ENCODE data around the gene RNU5B-1. TPM values are rescaled to one million over a fixed set of nuclear protein-coding genes. Genes with fewer than 3 reads are reported as not detected.

The RNU5B-1 gene
- total RNA-seq, 3 donors from 2014 or later (not counting 1 experiment from before 2014, with no cell fraction given) = 15.0 TPM; not detected in 2

DNA sequence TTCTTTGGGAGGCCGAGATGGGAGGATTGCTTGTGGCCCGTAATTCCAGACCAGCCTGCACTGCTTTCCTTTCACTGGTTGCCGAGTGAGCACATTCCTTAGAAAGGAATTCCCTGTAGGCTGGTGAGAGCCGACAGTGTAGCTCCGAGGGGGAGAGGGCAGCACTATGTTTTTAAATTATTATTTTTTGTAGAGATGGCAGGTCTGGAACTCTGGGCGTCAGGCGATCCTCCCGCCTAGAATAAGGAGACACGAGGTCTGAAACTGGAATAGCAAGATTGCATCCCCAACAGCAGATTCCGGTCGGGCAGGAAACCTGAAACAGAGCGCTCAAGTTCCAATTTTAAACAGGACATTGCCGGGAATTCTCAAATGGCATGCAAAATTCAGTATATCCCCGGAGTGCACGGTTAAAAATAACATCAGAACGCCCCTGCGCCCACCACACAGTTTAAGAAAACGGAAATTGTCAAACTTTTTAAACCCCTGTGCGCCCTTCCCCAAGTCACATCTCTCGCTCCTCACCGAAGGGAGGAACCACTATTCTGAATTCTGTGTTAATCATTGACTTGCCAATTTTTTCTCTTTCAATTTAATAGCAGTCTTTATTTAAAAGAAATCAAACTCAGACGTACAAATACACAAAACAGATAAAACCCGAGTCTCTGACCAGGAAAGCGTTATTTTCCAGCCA is 643 bp upstream of the RNU5B-1 start:
- ATAC-seq = peak in 1 of 3 donors; percentile 5
- peaks cover 19 to 31% of the 10 kb centered on the region in 2 donors for H3K4me1 Mint-ChIP-seq
- peak overlapping the region; percentile 100 for H3K4me3 Mint-ChIP-seq
- H3K9me3 ChIP-seq (ENCODE audit: control insufficient read depth, insufficient read depth, low read length) = no peaks in the 10 kb centered on the region
- no peaks in the 10 kb centered on the region for H3K36me3 ChIP-seq (ENCODE audit: control insufficient read depth, insufficient read depth, low read length)
- no peaks in the 10 kb centered on the region for H3K36me3 Mint-ChIP-seq
- H3K9me3 Mint-ChIP-seq = no peaks in the 10 kb centered on the region
- H3K27me3 ChIP-seq (ENCODE audit: control insufficient read depth, insufficient read depth, low read length) = no peaks in the 10 kb centered on the region
- no peaks in the 10 kb centered on the region for H3K27me3 Mint-ChIP-seq (ENCODE audit: low read depth in 2 of 2)
- TF ChIP-seq CTCF (IDR thresholded peaks at IDR 0.05) = peak; percentile 91
- 5% methylated on average over 24 of the region's 24 CpGs for WGBS (ENCODE audit: insufficient coverage)
- intact Hi-C loops (cut with micrococcal nuclease) = loop anchor here (1.0 kb wide), 3 partner anchors 8 to 119 kb away; partner anchors contain the start of genes CLPX, PARP16 and RNU5A-1
- H3K27ac ChIP-seq (ENCODE audit: low read length) = peak overlapping the region; percentile 95
- no peak for DNase-seq
- peak overlapping the region; percentile 95 to 100 for H3K27ac Mint-ChIP-seq
- H3K4me3 ChIP-seq (ENCODE audit: low read length) = peak overlapping the region; percentile 51
- H3K4me1 ChIP-seq (ENCODE audit: control insufficient read depth, insufficient read depth, low read length) = peaks cover 27% of the 10 kb centered on the region

GRCh38 chr15:65305150-65305758 is 777 bp downstream of the RNU5B-1 start:
- no peaks in the 10 kb centered on the region for H3K36me3 Mint-ChIP-seq
- WGBS (ENCODE audit: insufficient coverage) = 56% methylated on average over 14 of the region's 14 CpGs
- no peaks in the 10 kb centered on the region for H3K9me3 Mint-ChIP-seq
- DNase-seq = no peak
- intact Hi-C loops (cut with micrococcal nuclease) = no loop called here
- peak overlapping the region; percentile 95 to 100 for H3K27ac Mint-ChIP-seq
- H3K4me1 Mint-ChIP-seq = peaks cover 19 to 27% of the 10 kb centered on the region in 2 donors
- Histone ChIP-seq H3K4me1 (ENCODE audit: control insufficient read depth, insufficient read depth, low read length) (peaks cover 18% of the 10 kb centered on the region), H3K9me3 (ENCODE audit: control insufficient read depth, insufficient read depth, low read length) (no peaks in the 10 kb centered on the region), H3K4me3 (ENCODE audit: low read length) (no peak overlapping the region), H3K36me3 (ENCODE audit: control insufficient read depth, insufficient read depth, low read length) (no peaks in the 10 kb centered on the region), H3K27ac (ENCODE audit: low read length) (peak overlapping the region; percentile 95), H3K27me3 (ENCODE audit: control insufficient read depth, insufficient read depth, low read length) (no peaks in the 10 kb centered on the region)
- no peak for TF ChIP-seq CTCF (IDR thresholded peaks at IDR 0.05)
- peak overlapping the region; percentile 100 for H3K4me3 Mint-ChIP-seq
- ATAC-seq = peak in 1 of 3 donors; percentile 12
- no peaks in the 10 kb centered on the region for H3K27me3 Mint-ChIP-seq (ENCODE audit: low read depth in 2 of 2)

- H3K36me3 Mint-ChIP-seq = no peaks in the 10 kb centered on the region
- no peaks in the 10 kb centered on the region for H3K27me3 Mint-ChIP-seq (ENCODE audit: low read depth in 2 of 2)
- no peaks in the 10 kb centered on the region for H3K36me3 ChIP-seq (ENCODE audit: control insufficient read depth, insufficient read depth, low read length)
- ATAC-seq = no peak
- intact Hi-C loops (cut with micrococcal nuclease) = no loop called here
- no peaks in the 10 kb centered on the region for H3K9me3 ChIP-seq (ENCODE audit: control insufficient read depth, insufficient read depth, low read length)
- H3K27me3 ChIP-seq (ENCODE audit: control insufficient read depth, insufficient read depth, low read length) = no peaks in the 10 kb centered on the region
- H3K4me3 ChIP-seq (ENCODE audit: low read length) = no peak overlapping the region
- no peak for DNase-seq
- peaks cover 16% of the 10 kb centered on the region for H3K4me1 ChIP-seq (ENCODE audit: control insufficient read depth, insufficient read depth, low read length)
- H3K4me1 Mint-ChIP-seq = peaks cover 19 to 25% of the 10 kb centered on the region in 2 donors
- H3K27ac ChIP-seq (ENCODE audit: low read length) = no peak overlapping the region
- H3K9me3 Mint-ChIP-seq = no peaks in the 10 kb centered on the region
- H3K4me3 Mint-ChIP-seq = no peak overlapping the region
- WGBS (ENCODE audit: insufficient coverage) = 97% methylated on average over 3 of the region's 3 CpGs
- no peak for TF ChIP-seq CTCF (IDR thresholded peaks at IDR 0.05)
- H3K27ac Mint-ChIP-seq = peak overlapping the region; percentile 72 to 80
These were observed 1.3 kb downstream of the RNU5B-1 start for GRCh38 chr15:65305776-65306175.
